Upper lobe of left lung (tissue), 6 donors: ENCODE data around the gene REXO4. TPM values are rescaled to one million over a fixed set of nuclear protein-coding genes. Genes with fewer than 3 reads are reported as not detected.

Source experiments
- ATAC-seq, 2 donors: fragments of 200-7000 bp; cut with Tn5 transposase; one replicate each; pipeline ENCODE4 v1.9.1; 2022; ENCODE audit warnings: mild to moderate bottlenecking in 2 of 2, moderate library complexity in 2 of 2; ENCODE audit not compliant: low FRiP score in 2 of 2
- DNase-seq, 2 donors: peaks; one replicate each; pipeline ENCODE4 v3.0.0-alpha.2; 2019 to 2020
- H3K27ac ChIP-seq, 4 donors: fragments of 200-600 bp; sonication (generic); one replicate each; pipeline ENCODE4 v1.5.1; 2016 to 2019
- H3K27me3 ChIP-seq, 4 donors: fragments of 200-600 bp; sonication (generic); one replicate each; pipeline ENCODE4 v1.5.1; 2017 to 2019
- H3K36me3 ChIP-seq, 4 donors: fragments of 200-600 bp; sonication (generic); one replicate each; pipeline ENCODE4 v1.5.1; 2016 to 2019
- H3K4me1 ChIP-seq, 4 donors: fragments of 200-600 bp; sonication (generic); one replicate each; pipeline ENCODE4 v1.5.1; 2018 to 2019
- H3K4me3 ChIP-seq, 4 donors: fragments of 200-600 bp; sonication (generic); one replicate each; pipeline ENCODE4 v1.5.1; 2017 to 2019; ENCODE audit warnings: mild to moderate bottlenecking in 2 of 4, moderate library complexity in 1 of 4
- H3K9me3 ChIP-seq, 4 donors: fragments of 200-600 bp; sonication (generic); one replicate each; pipeline ENCODE4 v1.5.1; 2018 to 2019
- CTCF ChIP-seq, 6 experiments: fragments of 450-650 bp in 4 of 6; fragments of 200-600 bp in 2 of 6; sonication (generic) in 2 of 6; IDR thresholded peaks; one replicate each; pipeline ENCODE4 v1.5.1; 2016 to 2019; ENCODE audit warnings: antibody characterized with exemption in 6 of 6
- EP300 ChIP-seq, 4 donors: sonication (generic); formaldehyde crosslinking; IDR thresholded peaks; one replicate each; pipeline ENCODE4 v1.5.1; 2017; ENCODE audit warnings: antibody characterized with exemption in 4 of 4, control low read depth in 2 of 4
- POLR2A ChIP-seq, 4 donors: fragments of 450-650 bp; IDR thresholded peaks; one replicate each; pipeline ENCODE4 v1.5.1; 2016 to 2017; ENCODE audit warnings: antibody characterized with exemption in 4 of 4, mild to moderate bottlenecking in 2 of 4
- POLR2AphosphoS5 ChIP-seq, 2 donors: sonication (generic); formaldehyde crosslinking; IDR thresholded peaks; one replicate each; pipeline ENCODE4 v1.5.1; 2017; ENCODE audit warnings: antibody characterized with exemption in 2 of 2
- WGBS, 2 donors: methylation state at CpG; one replicate each; pipeline ENCODE4 v1.1.5; 2017 to 2018; 5-methylcytosine and 5-hydroxymethylcytosine counted together
- total RNA-seq, 6 donors: library from RNA; depleted of rRNA in 4 of 6; stranded (reverse); fragments of >200 nt in 4 of 6; gene quantifications; one replicate each; pipeline versions ENCODE4 v1.1.0 to v1.2.1, GENCODE V29; 2016 to 2021
- donor health status: DM: no; HTN: no; CAD: no; lungs with moderate emphysema.
- donor health status: DM: no; HTN: yes; CAD: no; lungs with severe emphysema.

REXO4 gene
- total RNA-seq, 6 donors from 2014 or later: 14.7 to 34.3 (median 23.1) TPM

GRCh38 chr9:133426011-133426410 is 8.2 kb upstream of the REXO4 start:
- H3K4me1 ChIP-seq: peaks cover 7 to 33% (median 15%) of the 10 kb centered on the region in 4 donors
- TF ChIP-seq CTCF (IDR thresholded peaks at IDR 0.05): no peak
- no peak for TF ChIP-seq POLR2AphosphoS5 (IDR thresholded peaks at IDR 0.05)
- TF ChIP-seq EP300 (IDR thresholded peaks at IDR 0.05): no peak
- TF ChIP-seq POLR2A (IDR thresholded peaks at IDR 0.05): no peak
- H3K4me3 ChIP-seq: no peak overlapping the region
- DNase-seq (no peak), ATAC-seq (no peak)
- no peaks in the 10 kb centered on the region for H3K9me3 ChIP-seq
- peaks cover 0 to 9% (median 3%) of the 10 kb centered on the region in 4 donors for H3K27me3 ChIP-seq
- H3K27ac ChIP-seq: no peak overlapping the region
- no peaks in the 10 kb centered on the region for H3K36me3 ChIP-seq
- WGBS, 2 donors: 96 to 100% methylated on average over 2 to 11 of the region's 11 CpGs

- Histone ChIP-seq H3K36me3 (no peaks in the 10 kb centered on the region), H3K27me3 (peaks cover 0 to 9% (median 3%) of the 10 kb centered on the region in 4 donors), H3K4me1 (peaks cover 7 to 33% (median 15%) of the 10 kb centered on the region in 4 donors), H3K27ac (no peak overlapping the region), H3K4me3 (no peak overlapping the region), H3K9me3 (no peaks in the 10 kb centered on the region)
- DNase-seq (no peak), ATAC-seq (no peak)
- TF ChIP-seq POLR2AphosphoS5 (IDR thresholded peaks at IDR 0.05) (no peak), EP300 (IDR thresholded peaks at IDR 0.05) (no peak), CTCF (IDR thresholded peaks at IDR 0.05) (no peak), POLR2A (IDR thresholded peaks at IDR 0.05) (no peak)
- WGBS, 2 donors: 88 to 91% methylated on average over 8 to 22 of the region's 22 CpGs
Measured at GRCh38 chr9:133425049-133425632, 7.3 kb upstream of the REXO4 start.

- TF ChIP-seq POLR2AphosphoS5 (IDR thresholded peaks at IDR 0.05) (no peak), POLR2A (IDR thresholded peaks at IDR 0.05) (no peak), CTCF (IDR thresholded peaks at IDR 0.05) (no peak), EP300 (IDR thresholded peaks at IDR 0.05) (no peak)
- Histone ChIP-seq H3K9me3 (no peaks in the 10 kb centered on the region), H3K36me3 (no peaks in the 10 kb centered on the region), H3K4me3 (no peak overlapping the region), H3K27me3 (peaks cover 0 to 9% (median 3%) of the 10 kb centered on the region in 4 donors), H3K27ac (no peak overlapping the region), H3K4me1 (peaks cover 5 to 25% (median 15%) of the 10 kb centered on the region in 4 donors)
- ATAC-seq (no peak), DNase-seq (no peak)
- 92 to 98% methylated on average over 11 to 12 of the region's 12 CpGs for WGBS, 2 donors
Measured at GRCh38 chr9:133424187-133424586, 6.4 kb upstream of the REXO4 start.

GRCh38 chr9:133423216-133423615 is 5.4 kb upstream of the REXO4 start:
- 29 to 36% methylated on average over 3 of the region's 3 CpGs for WGBS, 2 donors
- Histone ChIP-seq H3K36me3 (no peaks in the 10 kb centered on the region), H3K4me3 (no peak overlapping the region), H3K4me1 (peaks cover 7 to 21% (median 9%) of the 10 kb centered on the region in 4 donors), H3K27me3 (peaks cover 0 to 3% (median under 1%) of the 10 kb centered on the region in 4 donors), H3K9me3 (no peaks in the 10 kb centered on the region), H3K27ac (peak overlapping the region in 1 of 4 donors; percentile 16)
- DNase-seq: no peak
- no peak for ATAC-seq
- TF ChIP-seq POLR2A (IDR thresholded peaks at IDR 0.05) (no peak), EP300 (IDR thresholded peaks at IDR 0.05) (no peak), POLR2AphosphoS5 (IDR thresholded peaks at IDR 0.05) (no peak), CTCF (IDR thresholded peaks at IDR 0.05) (no peak)
